GM21825 (cell line): Measurements from ENCODE around the gene UGT1A6.
"Not testable (repeated sequence)": the region's sequence is repeated elsewhere in the genome, so short reads cannot be mapped to it uniquely, and the experiment has no call there.

Source experiments
- ATAC-seq: cut with Tn5 transposase; IDR thresholded peaks from one replicate; pipeline ENCODE4 v1.9.1; 2021; ENCODE audit warnings: mild to moderate bottlenecking, moderate library complexity; ENCODE audit not compliant: unreplicated experiment

The UGT1A6 gene

DNA sequence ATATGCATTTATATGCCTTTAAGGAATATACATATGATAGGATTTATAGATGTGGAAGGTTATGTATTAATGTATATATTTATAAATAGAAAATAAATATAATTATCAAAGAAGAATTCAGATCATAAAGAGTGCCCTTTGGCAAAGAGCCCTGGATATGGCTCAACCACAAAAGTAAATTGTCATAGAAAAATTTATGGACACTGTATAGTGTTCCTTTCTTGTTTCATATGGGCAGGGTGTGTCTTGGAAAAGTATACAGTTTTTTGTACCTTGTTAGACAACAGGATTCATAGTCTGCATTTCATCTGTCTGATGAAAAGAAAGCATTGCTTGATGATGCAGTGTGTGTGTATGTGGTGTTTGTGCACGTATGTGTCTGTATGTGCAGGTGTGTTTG, 8.1 kb upstream of the UGT1A6 start:
- ATAC-seq, result no peak

DNA sequence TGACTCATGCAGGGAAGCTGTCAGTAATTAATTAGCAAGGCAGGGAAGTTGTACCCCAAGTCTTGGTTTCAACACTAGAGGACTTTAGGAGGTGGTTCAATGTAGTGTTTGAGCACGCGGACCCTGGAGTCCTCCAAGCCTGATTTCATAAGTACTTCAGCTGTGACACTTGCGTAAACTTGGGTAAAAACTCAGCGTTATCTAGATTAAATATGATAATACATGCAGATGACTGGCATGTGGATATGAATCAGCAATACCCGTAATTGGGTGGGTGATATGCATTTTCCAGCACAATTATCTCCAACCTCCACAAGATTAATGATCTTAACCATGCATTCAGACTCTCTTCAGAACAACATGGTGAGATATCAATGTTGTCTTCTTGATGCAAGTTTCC, 5.8 kb upstream of the UGT1A6 start:
- no peak for ATAC-seq

DNA sequence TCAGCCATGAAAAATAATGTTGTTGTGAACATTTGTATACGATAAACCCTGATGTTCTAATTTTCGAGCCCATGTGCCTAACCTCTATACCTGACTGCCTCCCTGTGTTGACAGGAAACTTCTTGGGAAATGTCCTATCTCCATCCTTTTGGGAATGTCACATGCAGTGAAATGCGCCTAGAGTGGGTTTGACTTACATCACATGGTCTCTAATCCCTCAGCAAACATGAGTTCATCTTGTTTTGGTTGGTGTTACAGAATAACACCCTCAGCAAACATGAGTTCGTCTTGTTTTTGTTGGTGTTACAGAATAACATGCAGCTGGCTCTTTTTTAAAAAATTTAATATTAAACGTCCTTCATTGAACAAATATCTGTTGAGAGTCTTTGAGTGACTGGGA, 4.3 kb upstream of the UGT1A6 start:
- ATAC-seq, result no peak

DNA sequence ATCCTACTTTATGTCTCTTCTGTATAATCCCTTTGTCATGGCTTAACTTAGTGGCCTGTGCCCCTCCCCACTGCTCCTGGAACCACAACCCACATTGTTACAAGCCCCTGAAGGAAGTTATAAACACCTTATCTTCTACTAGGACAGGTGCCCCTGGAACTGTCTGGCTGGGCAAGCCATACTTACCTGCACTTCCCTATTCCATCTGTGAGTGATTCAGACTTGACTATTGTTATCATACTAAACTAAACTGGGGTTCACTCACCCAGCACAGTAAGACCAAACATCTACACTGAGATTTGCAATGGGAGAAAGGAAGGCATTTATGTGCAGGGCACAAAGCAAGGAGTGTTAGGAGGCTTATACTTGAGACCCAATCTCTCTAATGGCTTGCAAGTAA, 3.7 kb upstream of the UGT1A6 start:
- no peak for ATAC-seq

DNA sequence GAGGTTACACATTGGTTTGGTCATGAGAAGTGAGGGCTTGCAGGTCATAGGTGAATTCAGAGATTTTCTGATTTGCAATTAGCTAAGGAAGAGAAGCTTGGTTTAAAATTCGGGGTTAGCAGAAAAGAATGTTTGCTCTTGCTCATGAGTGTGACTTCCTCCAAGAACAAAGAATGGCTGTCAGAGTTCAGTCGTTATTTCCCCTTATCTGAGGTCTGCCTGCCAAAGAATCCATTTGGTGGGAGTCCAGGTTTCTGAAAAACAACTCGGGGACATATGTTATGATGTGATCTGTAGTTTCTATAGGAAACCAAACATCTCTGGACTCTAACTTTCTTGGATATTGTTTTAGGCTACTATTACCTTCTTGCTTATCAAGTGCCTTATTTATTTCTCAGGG, 3.2 kb upstream of the UGT1A6 start:
- no peak for ATAC-seq

DNA sequence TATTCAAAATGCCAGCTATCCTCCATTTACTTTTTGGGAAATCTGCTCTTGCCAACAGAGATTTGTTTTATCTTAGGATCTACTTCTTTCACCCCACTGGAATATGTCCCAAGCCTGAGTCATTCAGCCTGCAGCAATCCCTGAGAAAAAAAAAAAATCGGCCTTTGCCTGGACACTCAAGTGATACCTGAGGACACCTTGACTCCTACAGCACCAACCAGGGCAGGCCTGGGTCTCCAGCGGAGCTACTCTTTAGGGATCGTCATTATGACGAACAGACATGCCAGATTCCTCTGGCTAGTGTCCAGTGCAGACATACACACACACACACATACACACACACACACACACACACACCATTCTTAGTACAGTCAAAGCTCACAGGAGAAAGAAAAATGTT, 2.2 kb upstream of the UGT1A6 start:
- ATAC-seq, result no peak

DNA sequence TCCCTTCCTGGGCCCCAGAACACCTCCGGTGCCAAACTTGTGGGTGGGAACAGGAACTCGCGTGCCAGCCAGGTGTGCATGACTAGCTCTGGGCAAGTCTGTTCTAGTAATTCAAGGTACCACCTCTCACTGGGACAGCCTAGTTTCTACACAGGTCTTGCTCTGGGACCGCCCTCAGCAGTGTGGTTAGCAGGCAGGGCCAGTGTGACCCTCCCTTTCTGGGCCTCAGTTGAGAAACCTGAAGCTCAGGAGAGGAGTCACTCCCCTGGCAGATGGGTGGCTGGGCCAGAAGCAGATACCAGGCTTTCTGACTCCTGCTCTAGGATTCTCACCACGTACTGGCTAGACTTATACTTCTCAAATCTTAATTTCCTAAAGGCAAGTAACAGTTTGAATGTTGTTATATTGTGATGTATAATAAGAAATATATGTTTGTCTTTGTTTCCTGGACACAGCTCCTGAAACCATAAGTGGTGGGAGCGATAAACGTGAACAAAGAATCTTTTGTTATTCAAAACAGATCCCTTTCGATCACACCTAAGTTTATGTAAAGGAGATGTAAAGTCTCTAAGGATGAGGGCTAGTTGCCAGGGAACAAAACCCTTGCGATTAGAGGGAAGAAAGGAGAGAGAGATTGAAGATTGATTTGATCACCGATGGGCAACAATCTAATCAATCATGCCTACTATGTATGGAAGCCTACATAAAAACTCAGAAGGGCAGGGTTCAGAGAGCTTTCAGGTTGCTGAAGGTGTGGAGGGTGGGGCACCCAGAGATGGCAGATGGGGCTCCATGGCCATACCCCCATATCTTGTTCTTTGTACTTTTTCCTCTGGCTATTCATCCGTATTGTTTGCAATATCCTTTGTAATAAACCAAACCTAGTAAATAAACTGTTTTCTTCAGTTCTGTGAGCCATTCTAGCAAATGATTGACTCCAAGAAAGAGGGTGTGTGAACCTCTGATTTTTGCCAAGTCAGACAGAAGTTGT, 952 bp upstream of the UGT1A6 start:
- no peak for ATAC-seq

DNA sequence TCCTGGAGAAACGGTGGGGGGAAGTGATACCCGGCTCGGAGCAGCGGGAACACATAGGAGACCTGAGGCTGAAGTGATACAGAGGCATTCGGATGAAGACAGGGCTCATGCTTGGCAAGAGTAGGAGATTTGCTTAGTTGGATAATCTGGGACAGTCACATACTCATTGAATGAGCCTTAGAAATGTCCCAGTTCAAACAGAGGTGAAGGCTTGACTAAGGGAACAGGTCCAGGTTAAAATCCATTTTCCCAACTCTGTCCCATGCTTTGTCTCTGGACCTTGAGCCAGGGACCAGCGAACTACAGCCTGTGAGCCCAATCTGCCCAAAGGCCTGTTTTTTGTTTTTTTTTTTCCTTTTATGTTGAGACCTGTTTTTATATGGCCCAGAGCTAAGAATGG, 1.3 kb downstream of the UGT1A6 start:
- no peak for ATAC-seq

DNA sequence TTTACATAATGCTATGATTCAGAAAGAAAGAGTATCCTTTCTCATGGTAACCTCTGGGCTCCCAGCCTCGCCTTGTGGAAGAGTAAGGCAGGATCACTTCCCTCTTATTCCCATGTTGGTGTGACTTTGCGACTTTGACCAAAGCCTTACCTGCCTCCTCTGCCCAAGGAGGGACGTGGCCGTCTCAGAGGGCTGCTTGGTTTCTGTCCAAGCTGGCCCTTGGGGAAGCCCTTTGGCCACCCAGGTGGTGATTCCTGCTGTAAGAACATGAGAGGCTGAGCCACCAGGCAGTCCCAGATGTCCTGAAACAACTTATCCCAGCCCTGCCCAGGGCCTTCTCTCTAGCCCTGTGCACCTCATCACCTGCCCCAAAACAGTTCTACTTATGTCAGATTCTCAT, 6.0 kb downstream of the UGT1A6 start:
- no peak for ATAC-seq

DNA sequence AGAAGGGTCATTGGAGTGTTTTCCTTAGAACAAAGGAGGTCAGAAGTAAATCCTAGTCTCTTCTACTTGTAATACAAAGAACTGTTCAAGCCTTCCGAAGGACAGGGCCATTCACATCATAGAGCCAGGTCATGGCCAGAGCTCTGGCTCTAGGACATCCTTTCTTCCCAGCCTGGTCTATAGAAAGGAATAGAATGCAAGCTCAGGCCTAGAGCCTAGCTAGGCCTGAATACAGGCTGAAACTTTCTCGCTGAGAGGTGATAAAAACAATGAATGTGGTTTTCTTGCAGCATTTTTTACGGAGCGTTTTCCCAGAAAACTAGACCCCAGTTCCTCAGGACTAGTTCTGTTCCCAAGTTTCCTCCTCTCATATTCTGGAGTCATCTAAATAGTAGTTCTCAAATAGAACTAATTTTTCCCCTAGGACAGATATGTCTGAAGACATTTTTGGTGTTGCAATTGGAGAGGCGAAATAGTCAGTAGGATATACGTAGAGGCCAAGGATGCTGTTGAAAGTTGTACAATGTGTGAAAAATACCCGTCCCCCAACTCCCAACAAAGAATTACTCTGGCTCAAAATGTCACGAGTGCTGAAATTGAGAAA, 6.8 kb downstream of the UGT1A6 start:
- ATAC-seq, result no peak

DNA sequence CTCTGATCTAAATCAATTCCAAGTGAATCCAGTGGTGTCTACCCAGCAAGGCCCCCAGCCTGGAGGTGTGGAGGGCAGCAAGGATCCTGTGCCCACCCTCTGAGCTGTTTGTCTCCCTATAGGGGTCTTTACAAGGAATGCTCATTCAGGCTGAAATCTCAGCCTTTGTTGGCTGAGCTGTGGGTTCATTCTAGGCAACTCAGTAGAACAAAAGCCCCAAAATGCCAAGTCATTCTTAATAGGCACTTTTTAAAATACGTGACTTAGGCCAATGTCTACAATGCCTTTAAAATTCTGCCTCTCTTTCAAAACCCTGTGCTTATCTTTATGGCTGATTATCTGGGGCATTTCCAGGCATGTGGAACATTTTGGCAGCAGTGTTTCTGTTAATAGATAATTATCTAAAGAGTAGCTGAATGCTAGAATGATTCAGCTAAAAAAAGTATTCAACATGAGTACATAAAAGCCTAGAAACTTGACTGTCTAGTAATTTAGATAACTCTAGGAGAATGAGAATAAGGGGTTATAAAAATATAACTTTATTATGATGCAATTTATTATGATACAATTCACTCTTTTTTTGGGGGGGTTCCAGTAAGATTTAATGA, 7.4 kb downstream of the UGT1A6 start:
- no peak for ATAC-seq

DNA sequence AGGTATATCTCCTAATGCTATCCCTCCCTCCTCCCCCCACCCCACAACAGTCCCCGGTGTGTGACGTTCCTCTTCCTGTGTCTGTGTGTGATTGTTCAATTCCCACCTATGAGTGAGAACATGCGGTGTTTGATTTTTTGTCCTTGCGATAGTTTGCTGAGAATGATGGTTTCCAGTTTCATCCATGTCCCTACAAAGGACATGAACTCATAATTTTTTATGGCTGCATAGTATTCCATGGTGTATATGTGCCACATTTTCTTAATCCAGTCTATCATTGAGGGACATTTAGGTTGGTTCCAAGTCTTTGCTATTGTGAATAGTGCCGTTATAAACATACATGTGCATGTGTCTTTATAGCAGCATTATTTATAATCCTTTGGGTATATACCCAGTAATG, 8.2 kb downstream of the UGT1A6 start:
- ATAC-seq, result not testable (repeated sequence)

DNA sequence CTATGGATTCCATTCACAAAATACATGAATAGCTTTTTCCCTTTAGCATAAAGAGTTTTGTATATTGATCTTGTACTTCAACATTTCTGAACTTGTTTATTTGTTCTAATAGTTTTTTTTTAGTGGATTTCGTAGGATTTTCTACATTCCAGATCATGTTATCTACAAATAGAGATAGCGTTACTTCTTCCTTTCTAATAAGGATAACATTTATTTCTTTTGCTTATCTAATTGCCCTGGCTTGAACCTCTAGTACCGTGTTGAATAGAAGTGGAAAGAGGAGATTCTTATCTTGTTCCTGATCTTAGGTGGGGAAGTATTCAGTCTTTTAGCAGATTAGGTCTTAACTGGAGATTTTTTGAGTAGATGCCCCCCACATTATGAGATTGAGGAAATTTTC, 9.5 kb downstream of the UGT1A6 start:
- no peak for ATAC-seq

DNA sequence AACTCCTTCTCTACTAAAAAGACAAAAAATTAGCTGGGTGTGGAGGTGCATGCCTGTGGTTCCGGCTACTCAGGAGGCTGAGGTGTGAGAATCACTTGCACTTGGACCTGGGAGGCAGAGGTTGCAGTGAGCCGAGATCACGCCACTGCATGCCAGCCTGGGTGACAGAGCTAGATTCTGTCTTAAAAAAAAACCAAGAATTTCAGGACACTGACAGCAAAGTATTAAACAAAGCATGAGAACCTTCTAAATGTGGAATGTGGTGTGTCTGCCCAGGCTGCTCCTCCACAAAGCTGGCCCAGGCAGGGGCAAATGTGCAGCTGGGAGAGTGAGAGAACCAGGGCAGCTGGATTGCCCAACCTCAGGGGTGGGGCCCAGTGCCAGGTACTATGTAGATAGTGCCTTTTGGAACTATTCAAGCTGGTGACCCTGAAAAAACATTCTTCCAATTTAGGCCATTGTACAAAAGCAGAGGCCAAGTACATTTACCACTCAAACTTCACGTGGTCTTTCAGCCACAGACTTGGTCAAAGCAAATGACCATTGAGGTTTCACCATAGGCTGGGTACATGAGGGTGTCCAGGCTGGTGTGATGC, 13.3 kb downstream of the UGT1A6 start:
- no peak for ATAC-seq

DNA sequence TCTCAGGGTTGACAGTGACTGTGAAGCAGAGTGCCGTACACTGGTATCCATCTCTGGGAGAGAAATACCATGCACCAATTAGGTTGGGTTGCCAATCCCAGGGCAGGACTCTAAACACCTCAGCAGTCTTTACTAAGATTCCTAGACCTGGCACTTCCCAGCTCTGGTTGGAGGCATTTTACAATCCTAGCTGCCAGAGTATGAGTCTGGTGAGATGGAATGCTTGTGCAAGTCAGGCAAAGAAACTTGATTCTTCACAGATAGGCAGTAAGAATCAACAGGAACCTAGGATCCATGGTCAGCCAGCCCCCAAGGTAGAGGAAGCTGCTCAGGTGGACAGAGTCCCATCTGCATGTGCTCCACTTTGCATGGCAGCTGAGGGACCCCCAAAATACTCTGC, 14.0 kb downstream of the UGT1A6 start:
- no peak for ATAC-seq

DNA sequence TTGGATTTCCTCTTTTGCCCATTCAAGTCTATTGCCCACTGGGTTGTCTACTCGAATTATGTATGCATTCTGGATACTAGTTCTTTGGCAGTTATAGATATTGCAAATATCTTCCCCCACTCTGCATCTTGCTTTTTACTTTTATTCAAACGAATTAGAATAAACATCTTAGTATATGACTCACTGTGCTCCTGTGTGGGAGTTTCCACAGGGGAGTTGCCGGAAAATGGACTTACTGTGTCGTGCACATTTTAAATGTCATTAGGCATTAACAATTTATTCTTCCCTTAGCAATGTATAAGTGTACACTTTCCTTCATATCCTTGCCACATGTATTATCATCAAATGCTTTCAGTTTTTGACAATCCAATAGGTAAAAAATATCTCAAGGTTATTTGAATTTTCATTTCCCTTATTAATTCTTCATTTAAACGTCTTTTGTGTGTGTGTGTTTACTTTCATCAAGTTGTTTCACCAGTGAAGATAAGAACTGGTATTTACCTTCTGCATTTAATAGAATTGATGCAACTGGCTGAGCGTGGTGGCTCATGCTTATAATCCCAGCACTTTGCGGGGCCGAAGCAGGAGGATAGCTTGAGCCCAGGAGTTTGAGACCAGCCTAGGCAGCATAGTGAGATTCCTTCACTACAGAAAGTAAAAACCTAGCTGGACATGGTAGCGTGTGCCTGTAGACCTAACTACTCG, 15.4 kb downstream of the UGT1A6 start:
- no peak for ATAC-seq

DNA sequence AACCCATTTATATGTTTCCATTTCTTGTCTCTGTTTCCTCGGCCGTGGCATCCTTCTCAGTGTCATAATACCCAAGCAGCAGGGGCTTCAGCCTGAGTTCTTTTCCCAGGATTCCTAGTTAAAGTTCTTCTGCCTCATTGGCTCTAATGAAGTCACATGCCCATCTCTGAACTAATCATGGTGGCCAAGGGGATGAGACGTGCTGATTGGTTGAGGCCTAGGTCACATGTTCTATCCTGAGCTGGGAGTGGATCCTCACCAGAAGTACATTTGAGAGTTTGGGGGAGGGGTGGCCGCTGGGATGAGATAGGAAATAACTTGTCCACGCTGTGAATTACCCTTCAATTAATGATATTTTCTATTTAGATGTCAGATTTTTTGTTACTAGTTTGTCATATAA, 16.3 kb downstream of the UGT1A6 start:
- ATAC-seq, result no peak

DNA sequence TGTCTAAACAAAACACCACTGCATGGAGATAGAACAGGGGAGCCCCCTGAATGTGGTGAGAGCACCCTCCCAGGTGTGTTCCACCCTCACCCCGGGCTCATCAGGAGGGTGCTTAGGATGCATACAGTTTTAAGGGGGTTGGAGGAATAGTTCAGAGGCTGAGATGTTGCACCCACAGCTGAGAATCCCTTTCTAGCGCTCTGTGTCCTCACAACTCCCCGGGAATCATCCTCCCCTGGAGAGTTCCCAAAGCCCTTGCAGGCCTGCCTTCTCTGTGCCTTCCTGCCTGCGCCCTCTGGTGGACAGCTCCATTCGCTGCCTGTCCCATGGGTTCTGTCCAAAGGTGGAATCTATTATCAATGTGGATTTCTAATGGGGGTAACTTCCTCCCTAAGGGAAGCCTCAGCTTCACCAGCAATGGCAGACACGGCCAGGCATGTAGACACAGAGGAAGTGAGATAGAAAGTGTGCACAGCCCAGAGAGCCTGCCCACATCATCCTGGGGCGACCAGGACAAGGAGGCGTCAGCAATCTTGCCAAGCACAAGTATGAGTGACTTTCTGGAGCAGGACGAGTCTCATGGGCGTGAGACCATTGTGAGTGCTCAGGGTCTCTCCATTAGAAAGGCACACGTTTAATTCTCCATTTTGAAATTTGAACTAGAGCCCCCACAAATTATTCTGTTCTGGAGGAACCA, 18.8 kb downstream of the UGT1A6 start:
- ATAC-seq, result peak; percentile 58

DNA sequence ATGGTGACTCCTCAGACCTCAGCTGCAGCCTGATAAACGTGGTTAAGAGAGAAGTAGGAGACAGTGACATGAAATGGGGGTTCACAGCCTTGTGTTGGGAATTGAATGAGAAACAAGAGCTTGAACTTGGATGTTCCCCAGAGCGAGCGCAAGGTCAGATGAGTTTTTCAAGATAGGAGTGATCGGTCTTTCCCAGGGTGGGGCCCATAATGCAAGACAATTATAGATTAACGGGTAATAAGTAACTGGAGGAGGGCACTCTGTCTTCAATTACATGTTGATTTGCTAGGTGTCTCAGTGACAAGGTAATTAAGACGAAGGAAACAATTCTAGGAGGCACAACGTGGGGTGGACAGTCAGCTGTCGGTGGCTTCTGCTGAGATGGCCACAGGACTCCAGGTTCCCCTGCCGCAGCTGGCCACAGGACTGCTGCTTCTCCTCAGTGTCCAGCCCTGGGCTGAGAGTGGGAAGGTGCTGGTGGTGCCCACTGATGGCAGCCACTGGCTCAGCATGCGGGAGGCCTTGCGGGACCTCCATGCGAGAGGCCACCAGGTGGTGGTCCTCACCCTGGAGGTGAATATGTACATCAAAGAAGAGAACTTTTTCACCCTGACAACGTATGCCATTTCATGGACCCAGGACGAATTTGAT, 20.0 kb downstream of the UGT1A6 start, which contains the start of gene UGT1A5:
Gene UGT1A5, plus strand, starts transcription at position 297 of the 651 bp plus-strand sequence. Its CDS starts 85 bp downstream, at position 382.
- ATAC-seq, result no peak

DNA sequence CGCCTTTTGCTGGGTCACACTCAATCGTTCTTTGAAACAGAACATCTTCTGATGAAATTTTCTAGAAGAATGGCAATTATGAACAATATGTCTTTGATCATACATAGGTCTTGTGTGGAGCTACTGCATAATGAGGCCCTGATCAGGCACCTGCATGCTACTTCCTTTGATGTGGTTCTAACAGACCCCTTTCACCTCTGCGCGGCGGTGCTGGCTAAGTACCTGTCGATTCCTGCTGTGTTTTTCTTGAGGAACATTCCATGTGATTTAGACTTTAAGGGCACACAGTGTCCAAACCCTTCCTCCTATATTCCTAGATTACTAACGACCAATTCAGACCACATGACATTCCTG, 20.5 kb downstream of the UGT1A6 start:
- ATAC-seq, result no peak
